ENCODE data around the gene SF3B3. TPM values are rescaled to one million over a fixed set of nuclear protein-coding genes. Genes with fewer than 3 reads are reported as not detected.

Gene SF3B3
- total and polyA plus RNA-seq, 2 of the 13 experiments (the other 11 are each of a cell fraction or from before 2014, with no cell fraction given) = 157 to 500 TPM

DNA sequence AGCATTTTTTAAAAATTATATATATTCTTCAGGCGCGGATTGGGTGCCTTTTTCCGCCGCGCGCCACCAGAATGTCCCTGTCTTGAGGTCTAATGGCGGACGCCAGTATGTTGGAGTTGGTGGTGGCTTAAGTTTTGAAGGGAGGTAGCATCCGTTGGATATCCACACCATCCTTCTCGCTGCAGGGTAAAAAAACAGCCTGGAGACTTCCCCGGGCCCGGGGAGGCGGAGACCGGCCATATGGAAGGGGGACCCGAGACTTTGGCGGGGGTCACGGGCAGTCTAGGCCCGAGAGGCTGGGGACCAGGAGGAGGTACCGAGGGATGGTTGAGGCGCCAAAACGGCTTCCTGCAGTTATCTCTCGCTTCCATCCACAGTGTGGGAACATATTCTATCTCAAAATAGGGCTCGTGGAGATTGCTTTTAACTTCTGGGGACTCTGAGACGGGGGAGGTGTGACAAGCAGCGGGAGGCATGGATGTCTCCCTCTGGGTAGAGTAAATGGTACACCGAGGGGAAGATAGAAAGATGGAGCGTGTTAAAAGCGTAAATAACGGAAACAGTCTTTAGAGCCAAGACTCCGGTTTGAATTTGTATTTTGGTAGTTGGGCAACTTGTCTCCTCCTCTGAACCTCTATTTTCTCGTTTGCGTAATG is at the start of gene SF3B3 (continued):
- TF ChIP-seq ZNF335 (CRISPR knock-in tag; IDR thresholded peaks at IDR 0.05) = peak; percentile 99
- TF ChIP-seq, protein P1, sequence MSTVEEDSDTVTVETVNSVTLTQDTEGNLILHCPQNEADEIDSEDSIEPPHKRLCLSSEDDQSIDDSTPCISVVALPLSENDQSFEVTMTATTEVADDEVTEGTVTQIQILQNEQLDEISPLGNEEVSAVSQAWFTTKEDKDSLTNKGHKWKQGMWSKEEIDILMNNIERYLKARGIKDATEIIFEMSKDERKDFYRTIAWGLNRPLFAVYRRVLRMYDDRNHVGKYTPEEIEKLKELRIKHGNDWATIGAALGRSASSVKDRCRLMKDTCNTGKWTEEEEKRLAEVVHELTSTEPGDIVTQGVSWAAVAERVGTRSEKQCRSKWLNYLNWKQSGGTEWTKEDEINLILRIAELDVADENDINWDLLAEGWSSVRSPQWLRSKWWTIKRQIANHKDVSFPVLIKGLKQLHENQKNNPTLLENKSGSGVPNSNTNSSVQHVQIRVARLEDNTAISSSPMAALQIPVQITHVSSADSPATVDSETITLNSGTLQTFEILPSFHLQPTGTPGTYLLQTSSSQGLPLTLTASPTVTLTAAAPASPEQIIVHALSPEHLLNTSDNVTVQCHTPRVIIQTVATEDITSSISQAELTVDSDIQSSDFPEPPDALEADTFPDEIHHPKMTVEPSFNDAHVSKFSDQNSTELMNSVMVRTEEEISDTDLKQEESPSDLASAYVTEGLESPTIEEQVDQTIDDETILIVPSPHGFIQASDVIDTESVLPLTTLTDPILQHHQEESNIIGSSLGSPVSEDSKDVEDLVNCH (CRISPR knock-in tag; IDR thresholded peaks at IDR 0.05) = no peak
- 0 out of 2 replicates have a peak, but pooled peaks have one; percentile 51 for TF ChIP-seq ZFP36L2 (CRISPR knock-in tag; IDR thresholded peaks at IDR 0.05)
- TF ChIP-seq SKI (IDR thresholded peaks at IDR 0.05; ENCODE audit: partially characterized antibody) = peak; percentile 57
- TF ChIP-seq, protein P2, sequence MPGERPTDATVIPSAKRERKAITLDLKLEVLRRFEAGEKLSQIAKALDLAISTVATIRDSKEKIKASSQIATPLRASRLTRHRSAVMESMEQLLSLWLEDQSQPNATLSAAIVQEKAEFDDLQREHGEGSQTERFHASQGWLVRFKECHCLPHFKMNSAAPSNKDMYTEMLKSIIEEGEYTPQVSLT (CRISPR knock-in tag; IDR thresholded peaks at IDR 0.05; ENCODE audit: borderline replicate concordance, low read depth) = no peak; the same call in 1 of the 2 replicates
- no peak for TF ChIP-seq STAG1 (CRISPR knock-in tag; IDR thresholded peaks at IDR 0.05)
- TF ChIP-seq CBX2 (IDR thresholded peaks at IDR 0.05; ENCODE audit: low read depth, low read length) = no peak
- no peak; the same call in 1 of the 2 replicates for TF ChIP-seq CBX2 (CRISPR knock-in tag; IDR thresholded peaks at IDR 0.05; ENCODE audit: low read depth)
- TF ChIP-seq, protein P3, sequence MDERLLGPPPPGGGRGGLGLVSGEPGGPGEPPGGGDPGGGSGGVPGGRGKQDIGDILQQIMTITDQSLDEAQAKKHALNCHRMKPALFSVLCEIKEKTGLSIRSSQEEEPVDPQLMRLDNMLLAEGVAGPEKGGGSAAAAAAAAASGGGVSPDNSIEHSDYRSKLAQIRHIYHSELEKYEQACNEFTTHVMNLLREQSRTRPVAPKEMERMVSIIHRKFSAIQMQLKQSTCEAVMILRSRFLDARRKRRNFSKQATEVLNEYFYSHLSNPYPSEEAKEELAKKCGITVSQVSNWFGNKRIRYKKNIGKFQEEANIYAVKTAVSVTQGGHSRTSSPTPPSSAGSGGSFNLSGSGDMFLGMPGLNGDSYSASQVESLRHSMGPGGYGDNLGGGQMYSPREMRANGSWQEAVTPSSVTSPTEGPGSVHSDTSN (CRISPR knock-in tag; IDR thresholded peaks at IDR 0.05) = no peak
- no peak for TF ChIP-seq KDM6A (CRISPR knock-in tag; IDR thresholded peaks at IDR 0.05; ENCODE audit: low read depth)
